ENCODE data around the gene MCU. TPM values are rescaled to one million over a fixed set of nuclear protein-coding genes. Genes with fewer than 3 reads are reported as not detected.

Gene MCU
- polyA plus RNA-seq, 1 donor from 2014 or later = 22.9 TPM

- no peak overlapping the region for H3K27ac ChIP-seq (ENCODE audit: low read length)
- H3K36me3 ChIP-seq (ENCODE audit: insufficient read depth, low read length) = no peaks in the 10 kb centered on the region
- no peaks in the 10 kb centered on the region for H3K27me3 ChIP-seq (ENCODE audit: insufficient read depth, low read depth, low read length)
- no peaks in the 10 kb centered on the region for H4K20me1 ChIP-seq (ENCODE audit: insufficient read depth)
- H3K4me3 ChIP-seq (ENCODE audit: low read length) = no peak overlapping the region
- TF ChIP-seq REST (IDR thresholded peaks at IDR 0.05; ENCODE audit: borderline replicate concordance) (no peak), SMC3 (conservative IDR thresholded peaks at IDR 0.05; ENCODE audit: poor library complexity) (no peak), EP300 (conservative IDR thresholded peaks at IDR 0.05; ENCODE audit: poor library complexity, severe bottlenecking) (no peak), POLR2AphosphoS5 (IDR thresholded peaks at IDR 0.05) (no peak), MXI1 (conservative IDR thresholded peaks at IDR 0.05; ENCODE audit: poor library complexity, severe bottlenecking) (no peak), CTCF (IDR thresholded peaks at IDR 0.05; ENCODE audit: poor library complexity, severe bottlenecking) (no peak), EZH2 (IDR thresholded peaks at IDR 0.05; ENCODE audit: borderline replicate concordance, insufficient read depth, low read length, poor library complexity, severe bottlenecking) (no peak), TAF1 (IDR thresholded peaks at IDR 0.05; ENCODE audit: low read depth) (no peak), RAD21 (conservative IDR thresholded peaks at IDR 0.05) (no peak)
- no peaks in the 10 kb centered on the region for H3K79me2 ChIP-seq (replicated peaks; ENCODE audit: insufficient read depth, low read length)
- H3K9me3 ChIP-seq (ENCODE audit: low read length) = no peaks in the 10 kb centered on the region
- no peak overlapping the region for H2AFZ ChIP-seq (ENCODE audit: low read depth, low read length)
- no peak overlapping the region for H3K4me2 ChIP-seq (ENCODE audit: low read length)
- no peaks in the 10 kb centered on the region for H3F3A ChIP-seq (ENCODE audit: insufficient read depth, low read length, poor library complexity, severe bottlenecking)
- no peaks in the 10 kb centered on the region for H3K9me2 ChIP-seq (ENCODE audit: insufficient read depth, low read length)
- H3K9ac ChIP-seq (ENCODE audit: low read length) = no peak overlapping the region
Observed at GRCh38 chr10:72729528-72729927, 37.6 kb downstream of the MCU start.

- Histone ChIP-seq H3K79me2 (replicated peaks; ENCODE audit: insufficient read depth, low read length) (no peaks in the 10 kb centered on the region), H3K27me3 (ENCODE audit: insufficient read depth, low read depth, low read length) (no peaks in the 10 kb centered on the region), H3K9me3 (ENCODE audit: low read length) (no peaks in the 10 kb centered on the region), H4K20me1 (ENCODE audit: insufficient read depth) (no peaks in the 10 kb centered on the region), H3K27ac (ENCODE audit: low read length) (no peak overlapping the region), H3K4me3 (ENCODE audit: low read length) (no peak overlapping the region), H3K36me3 (ENCODE audit: insufficient read depth, low read length) (no peaks in the 10 kb centered on the region), H2AFZ (ENCODE audit: low read depth, low read length) (no peak overlapping the region), H3K4me2 (ENCODE audit: low read length) (no peak overlapping the region), H3K9ac (ENCODE audit: low read length) (no peak overlapping the region), H3F3A (ENCODE audit: insufficient read depth, low read length, poor library complexity, severe bottlenecking) (no peaks in the 10 kb centered on the region), H3K9me2 (ENCODE audit: insufficient read depth, low read length) (no peaks in the 10 kb centered on the region)
- TF ChIP-seq SMC3 (conservative IDR thresholded peaks at IDR 0.05; ENCODE audit: poor library complexity) (no peak), TAF1 (IDR thresholded peaks at IDR 0.05; ENCODE audit: low read depth) (no peak), EP300 (conservative IDR thresholded peaks at IDR 0.05; ENCODE audit: poor library complexity, severe bottlenecking) (no peak), EZH2 (IDR thresholded peaks at IDR 0.05; ENCODE audit: borderline replicate concordance, insufficient read depth, low read length, poor library complexity, severe bottlenecking) (no peak), POLR2AphosphoS5 (IDR thresholded peaks at IDR 0.05) (no peak), CTCF (IDR thresholded peaks at IDR 0.05; ENCODE audit: poor library complexity, severe bottlenecking) (no peak), RAD21 (conservative IDR thresholded peaks at IDR 0.05) (no peak), MXI1 (conservative IDR thresholded peaks at IDR 0.05; ENCODE audit: poor library complexity, severe bottlenecking) (no peak), REST (IDR thresholded peaks at IDR 0.05; ENCODE audit: borderline replicate concordance) (no peak)
Observed at GRCh38 chr10:72730479-72730878, 38.5 kb downstream of the MCU start.

Data from neural cell (in vitro differentiated cells).